AG10803 (cell line): ENCODE measurements around the gene SRBD1.

ENCODE experiments used
- DNase-seq: peaks from one replicate; pipeline ENCODE4 v3.0.0; 2010; ENCODE audit warnings: low read depth
- H3K4me3 ChIP-seq: 2 replicates; pipeline ENCODE4 v1.5.1; 2011; ENCODE audit warnings: mild to moderate bottlenecking, low read length, control low read depth
- TF ChIP-seq, protein P1 (sequence below): conservative IDR thresholded peaks from 2 replicates; pipeline ENCODE4 v1.5.1; 2011; ENCODE audit warnings: mild to moderate bottlenecking, low read length, control low read depth, inconsistent platforms

The SRBD1 gene

GRCh38 chr2:45361666-45362065 is 249.4 kb downstream of the SRBD1 start:
- TF ChIP-seq, protein P1, sequence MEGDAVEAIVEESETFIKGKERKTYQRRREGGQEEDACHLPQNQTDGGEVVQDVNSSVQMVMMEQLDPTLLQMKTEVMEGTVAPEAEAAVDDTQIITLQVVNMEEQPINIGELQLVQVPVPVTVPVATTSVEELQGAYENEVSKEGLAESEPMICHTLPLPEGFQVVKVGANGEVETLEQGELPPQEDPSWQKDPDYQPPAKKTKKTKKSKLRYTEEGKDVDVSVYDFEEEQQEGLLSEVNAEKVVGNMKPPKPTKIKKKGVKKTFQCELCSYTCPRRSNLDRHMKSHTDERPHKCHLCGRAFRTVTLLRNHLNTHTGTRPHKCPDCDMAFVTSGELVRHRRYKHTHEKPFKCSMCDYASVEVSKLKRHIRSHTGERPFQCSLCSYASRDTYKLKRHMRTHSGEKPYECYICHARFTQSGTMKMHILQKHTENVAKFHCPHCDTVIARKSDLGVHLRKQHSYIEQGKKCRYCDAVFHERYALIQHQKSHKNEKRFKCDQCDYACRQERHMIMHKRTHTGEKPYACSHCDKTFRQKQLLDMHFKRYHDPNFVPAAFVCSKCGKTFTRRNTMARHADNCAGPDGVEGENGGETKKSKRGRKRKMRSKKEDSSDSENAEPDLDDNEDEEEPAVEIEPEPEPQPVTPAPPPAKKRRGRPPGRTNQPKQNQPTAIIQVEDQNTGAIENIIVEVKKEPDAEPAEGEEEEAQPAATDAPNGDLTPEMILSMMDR, result no peak
- no peak overlapping the region for H3K4me3 ChIP-seq
- DNase-seq, result no peak

GRCh38 chr2:45354776-45355175 is 256.3 kb downstream of the SRBD1 start:
- no peak for DNase-seq
- H3K4me3 ChIP-seq, result no peak overlapping the region
- TF ChIP-seq, protein P1, result no peak

DNA sequence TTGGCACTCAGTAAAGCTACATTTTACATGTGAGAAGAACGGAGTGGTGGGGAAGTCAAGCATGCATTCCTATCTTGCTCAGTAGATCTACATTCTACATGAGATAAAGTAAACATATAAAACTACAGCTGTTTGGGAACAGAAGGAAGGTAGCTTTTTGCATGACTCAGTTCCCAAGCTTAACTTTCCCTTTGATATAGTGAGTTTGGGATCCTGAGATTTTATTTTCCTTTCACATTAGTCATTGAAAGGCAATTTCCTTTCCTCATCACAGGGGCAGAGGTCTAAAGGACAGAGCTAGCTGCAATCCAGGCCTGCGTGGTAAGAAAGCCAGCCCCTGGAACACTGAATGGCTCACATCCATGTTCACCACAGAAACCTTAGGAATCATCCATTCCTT is 257.2 kb downstream of the SRBD1 start:
- no peak overlapping the region for H3K4me3 ChIP-seq
- peak; percentile 91 for DNase-seq
- TF ChIP-seq, protein P1, result no peak

DNA sequence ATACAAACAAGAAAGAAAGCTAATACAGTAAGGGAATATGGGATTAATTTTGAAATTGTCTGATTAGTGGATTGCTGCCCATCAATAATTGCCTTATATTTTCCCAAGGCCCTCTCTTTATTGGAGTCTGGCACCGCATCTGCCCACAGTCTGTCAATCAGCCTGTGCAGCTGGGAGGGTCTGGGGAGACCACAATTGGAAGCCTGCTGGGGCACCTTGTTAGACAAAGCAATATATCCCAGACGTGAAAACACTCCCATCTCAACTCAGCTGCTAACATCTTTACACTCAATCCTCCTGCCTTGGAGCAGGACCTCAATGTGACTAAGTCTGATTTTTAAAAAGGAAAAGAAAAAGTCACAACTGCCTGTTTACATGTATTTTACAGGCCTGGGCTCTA is 258.6 kb downstream of the SRBD1 start:
- H3K4me3 ChIP-seq, result no peak overlapping the region
- DNase-seq, result no peak
- TF ChIP-seq, protein P1, result no peak

DNA sequence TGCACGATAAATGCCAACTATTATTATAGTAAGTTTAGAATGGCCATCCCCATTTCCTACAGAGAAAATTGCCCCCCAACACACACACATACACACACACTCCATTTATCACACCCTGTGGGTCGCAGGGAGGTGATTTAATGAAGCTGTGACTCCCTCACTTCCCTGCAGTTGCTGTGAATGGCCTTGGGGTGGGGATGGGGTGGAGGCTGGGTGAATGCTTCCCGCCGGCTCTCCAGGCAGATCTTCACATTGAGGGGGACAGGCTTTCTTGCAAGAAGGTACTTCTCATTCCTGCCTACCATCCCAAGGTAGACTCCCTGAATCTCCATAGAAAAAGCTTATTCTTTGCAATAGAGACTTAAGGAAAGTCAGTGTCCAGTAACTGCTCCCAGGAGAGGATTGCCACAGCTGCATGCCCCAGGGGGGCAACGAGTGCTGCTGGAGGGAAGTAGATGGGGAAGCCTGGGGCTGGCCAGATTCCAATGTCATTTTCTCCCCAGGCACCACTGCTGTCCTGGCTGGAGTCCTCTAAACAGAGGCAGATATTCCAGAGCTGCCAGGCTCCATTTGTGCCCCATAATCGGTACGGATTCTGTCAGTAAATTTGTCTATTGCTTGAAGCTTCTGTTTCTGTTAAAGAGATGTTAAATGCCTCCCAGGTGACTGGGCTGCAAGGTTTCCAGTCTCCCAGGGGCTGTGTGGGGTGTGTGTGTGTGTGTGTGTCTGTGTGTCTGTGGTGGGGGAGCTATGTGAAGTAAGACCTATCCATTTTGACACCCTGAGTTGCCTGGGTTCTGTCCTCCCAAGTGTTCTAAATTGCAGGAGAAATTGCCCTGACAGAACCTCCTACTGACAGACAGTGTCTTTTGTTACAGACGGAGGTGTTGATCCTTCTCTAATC is 265.5 kb downstream of the SRBD1 start:
- no peak for DNase-seq
- no peak overlapping the region for H3K4me3 ChIP-seq
- TF ChIP-seq, protein P1, result no peak

DNA sequence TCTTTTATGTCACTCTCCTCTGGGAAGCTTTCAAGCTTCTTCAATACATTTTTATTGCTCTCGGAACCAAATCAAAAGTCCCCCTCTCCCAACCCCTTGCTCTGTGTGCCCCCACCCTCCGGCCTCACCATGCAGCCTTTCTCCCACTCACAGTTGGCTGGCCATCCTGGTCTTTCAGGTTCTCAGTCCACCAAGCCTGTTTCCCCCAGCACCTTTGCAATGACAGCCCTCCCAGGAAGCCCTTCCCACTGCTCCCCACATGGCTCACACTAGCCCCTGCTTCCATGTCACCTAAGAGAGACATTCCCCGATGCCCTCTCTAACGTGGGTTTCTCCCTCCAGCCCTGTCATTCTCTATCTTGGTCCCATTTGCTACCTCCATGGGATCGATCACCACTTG is 266.6 kb downstream of the SRBD1 start:
- TF ChIP-seq, protein P1, result no peak
- no peak overlapping the region for H3K4me3 ChIP-seq
- no peak for DNase-seq

GRCh38 chr2:45344071-45344470 is 267.0 kb downstream of the SRBD1 start:
- no peak for DNase-seq
- TF ChIP-seq, protein P1, result no peak
- no peak overlapping the region for H3K4me3 ChIP-seq
